IMR-90 (cell line): ENCODE data around the gene PTPRU. TPM values are rescaled to one million over a fixed set of nuclear protein-coding genes. Genes with fewer than 3 reads are reported as not detected.

Source experiments
- ATAC-seq: fragments of 200-7000 bp; cut with Tn5 transposase; 2 replicates; pipeline ENCODE4 v1.9.1; 2020; ENCODE audit warnings: low read depth, mild to moderate bottlenecking, moderate library complexity
- BruUV-seq: library from RNA; stranded (reverse); fragments of 400-500 nt; replicated peaks from 2 replicates; lab custom pipeline; 2021; lab: Mats Ljungman, UMichigan
- CTCF ChIA-PET: fragments of 300-600 bp; formaldehyde crosslinking; extraction: SDS; loops from one replicate; lab custom pipeline; 2021; ENCODE audit warnings: antibody characterized with exemption; lab: Yijun Ruan, JAX
- POLR2A ChIA-PET: fragments of 300-600 bp; sonication (Branson Sonifier 250); formaldehyde crosslinking; loops from one replicate; lab custom pipeline; 2022; ENCODE audit warnings: antibody characterized with exemption; ENCODE audit not compliant: unreplicated experiment; lab: Charles Lee
- DNase-seq: peaks from one replicate; pipeline ENCODE4 v3.0.0; 2013
- H2AFZ ChIP-seq: replicated peaks from 2 replicates; pipeline ENCODE3; 2013; ENCODE audit warnings: low read length, mild to moderate bottlenecking; ENCODE audit not compliant: poor library complexity
- H2AK5ac ChIP-seq: 2 replicates; pipeline ENCODE4 v1.6.1; 2013; ENCODE audit warnings: low read depth, low read length, inconsistent platforms
- H2AK9ac ChIP-seq: replicated peaks from 2 replicates; pipeline ENCODE3; 2013; ENCODE audit warnings: mild to moderate bottlenecking, low read depth, low read length, moderate library complexity; ENCODE audit not compliant: poor library complexity
- H2BK120ac ChIP-seq: 2 replicates; pipeline ENCODE4 v1.6.1; 2013; ENCODE audit warnings: low read depth, low read length, inconsistent platforms
- H2BK15ac ChIP-seq: 3 replicates; pipeline ENCODE4 v1.6.1; 2013; ENCODE audit warnings: low read depth, low read length, inconsistent platforms
- H2BK20ac ChIP-seq: 2 replicates; pipeline ENCODE4 v1.6.1; 2013; ENCODE audit warnings: low read depth, mild to moderate bottlenecking, inconsistent platforms, low read length, moderate library complexity
- H2BK5ac ChIP-seq: 2 replicates; pipeline ENCODE4 v1.6.1; 2013; ENCODE audit warnings: mild to moderate bottlenecking, low read depth, low read length, inconsistent platforms; ENCODE audit not compliant: poor library complexity, severe bottlenecking
- H3K14ac ChIP-seq: replicated peaks from 2 replicates; pipeline ENCODE4 v1.6.1; 2013; ENCODE audit warnings: low read depth, low read length, inconsistent platforms
- H3K18ac ChIP-seq: 2 replicates; pipeline ENCODE4 v1.6.1; 2013; ENCODE audit warnings: low read depth, low read length, control low read depth
- H3K23ac ChIP-seq: 2 replicates; pipeline ENCODE4 v1.6.1; 2013; ENCODE audit warnings: low read depth, low read length, inconsistent platforms
- H3K27ac ChIP-seq: 2 replicates; pipeline ENCODE4 v1.5.1; 2013; ENCODE audit warnings: mild to moderate bottlenecking, control low read depth, low read length; ENCODE audit not compliant: insufficient read depth
- H3K27me3 ChIP-seq: 2 replicates; pipeline ENCODE4 v1.6.1; 2013; ENCODE audit warnings: low read length; ENCODE audit not compliant: control insufficient read depth, insufficient read depth
- H3K36me3 ChIP-seq: 2 replicates; pipeline ENCODE4 v1.6.1; 2013; ENCODE audit warnings: low read length, mixed read lengths; ENCODE audit not compliant: control insufficient read depth, insufficient read depth
- H3K4ac ChIP-seq: 2 replicates; pipeline ENCODE4 v1.6.1; 2013; ENCODE audit warnings: low read depth, low read length, inconsistent platforms
- H3K4me1 ChIP-seq: 2 replicates; pipeline ENCODE4 v1.6.1; 2013; ENCODE audit warnings: low read length, mixed read lengths; ENCODE audit not compliant: control insufficient read depth, insufficient read depth
- H3K4me2 ChIP-seq: 2 replicates; pipeline ENCODE4 v1.6.1; 2013; ENCODE audit warnings: low read depth, mild to moderate bottlenecking, control low read depth, low read length, moderate library complexity
- H3K4me3 ChIP-seq: 2 replicates; pipeline ENCODE4 v1.5.1; 2013; ENCODE audit warnings: low read depth, mild to moderate bottlenecking, control low read depth, low read length, moderate library complexity; ENCODE audit not compliant: insufficient read depth
- H3K56ac ChIP-seq: 2 replicates; pipeline ENCODE4 v1.6.1; 2013; ENCODE audit warnings: low read length, inconsistent platforms; ENCODE audit not compliant: insufficient read depth; ENCODE audit errors: extremely low read depth
- H3K79me1 ChIP-seq, 2 experiments: 2 replicates each; pipeline ENCODE4 v1.6.1; 2013; ENCODE audit warnings: low read length in 2 of 2, inconsistent platforms in 1 of 2, low read depth in 1 of 2
- H3K9ac ChIP-seq: 2 replicates; pipeline ENCODE4 v1.6.1; 2013; ENCODE audit warnings: low read depth, low read length, control low read depth
- H3K9me1 ChIP-seq: 2 replicates; pipeline ENCODE4 v1.6.1; 2013; ENCODE audit warnings: low read length, inconsistent platforms; ENCODE audit not compliant: insufficient read depth
- H3K9me3 ChIP-seq: 2 replicates; pipeline ENCODE4 v1.6.1; 2013; ENCODE audit warnings: low read length; ENCODE audit not compliant: control insufficient read depth, insufficient read depth
- H4K20me1 ChIP-seq: 2 replicates; pipeline ENCODE4 v1.6.1; 2013; ENCODE audit warnings: low read length, inconsistent platforms; ENCODE audit not compliant: insufficient read depth
- H4K5ac ChIP-seq: 2 replicates; pipeline ENCODE4 v1.6.1; 2013; ENCODE audit warnings: mild to moderate bottlenecking, low read depth, low read length, control low read depth
- H4K8ac ChIP-seq, 2 experiments: 2 replicates each; pipeline ENCODE4 v1.6.1; 2013; ENCODE audit warnings: low read depth in 2 of 2, low read length in 2 of 2, control low read depth in 1 of 2, inconsistent platforms in 1 of 2
- H4K91ac ChIP-seq: 2 replicates; pipeline ENCODE4 v1.6.1; 2013; ENCODE audit warnings: low read depth, low read length, inconsistent platforms; ENCODE audit not compliant: insufficient read depth
- BHLHE40 ChIP-seq: fragments of 150-350 bp; IDR thresholded peaks from 2 replicates; pipeline ENCODE4 v1.6.1; 2016; ENCODE audit warnings: mild to moderate bottlenecking, low read depth, low read length
- CEBPB ChIP-seq: IDR thresholded peaks from 2 replicates; pipeline ENCODE4 v1.6.1; 2012; ENCODE audit warnings: low read depth, low read length, improper control_type of control experiment
- CHD1 ChIP-seq: IDR thresholded peaks from 2 replicates; pipeline ENCODE4 v1.6.1; 2012; ENCODE audit warnings: low read depth, low read length, improper control_type of control experiment
- MAFK ChIP-seq: IDR thresholded peaks from 2 replicates; pipeline ENCODE4 v1.6.1; 2012; ENCODE audit warnings: low read depth, low read length, improper control_type of control experiment
- MAZ ChIP-seq: IDR thresholded peaks from 2 replicates; pipeline ENCODE4 v1.6.1; 2012; ENCODE audit warnings: low read depth, mild to moderate bottlenecking, low read length, improper control_type of control experiment, moderate library complexity, borderline replicate concordance
- RAD21 ChIP-seq: IDR thresholded peaks from 2 replicates; pipeline ENCODE4 v1.6.1; 2012; ENCODE audit warnings: low read length, improper control_type of control experiment
- RCOR1 ChIP-seq: IDR thresholded peaks from 2 replicates; pipeline ENCODE4 v1.6.1; 2012; ENCODE audit warnings: mild to moderate bottlenecking, low read length, improper control_type of control experiment; ENCODE audit not compliant: insufficient replicate concordance
- RFX5 ChIP-seq: IDR thresholded peaks from 2 replicates; pipeline ENCODE4 v1.8.0; 2012; ENCODE audit warnings: low read depth, mild to moderate bottlenecking, low read length, moderate library complexity
- SMC3 ChIP-seq: fragments of 150-350 bp; IDR thresholded peaks from 2 replicates; pipeline ENCODE4 v1.6.1; 2016; ENCODE audit warnings: low read depth, mild to moderate bottlenecking, antibody characterized with exemption, low read length, moderate library complexity
- WGBS, 2 experiments: methylation state at CpG; one replicate each; pipeline versions ENCODE4 v1.1.5 to v1.1.7; 2013; ENCODE audit warnings: missing lambda C conversion rate in 2 of 2; ENCODE audit not compliant: insufficient read length in 1 of 2; ENCODE audit errors: extremely low coverage in 2 of 2; 5-methylcytosine and 5-hydroxymethylcytosine counted together
- dilution Hi-C: fragments of 300-500 bp; cut with HindIII; formaldehyde crosslinking; loops from one replicate; pipeline ENCODE4 v1.14.3; 2018; ENCODE audit warnings: low sequenced_read_pairs; ENCODE audit not compliant: unreplicated experiment
- in situ Hi-C: fragments of 300-500 bp; cut with MboI; formaldehyde crosslinking; loops from 3 replicates; pipeline ENCODE4 v1.14.3; 2019; ENCODE audit warnings: low sequenced_read_pairs, inconsistent platforms, mixed read lengths
- intact Hi-C: fragments of 100-400 bp; cut with micrococcal nuclease; formaldehyde crosslinking; loops from 2 replicates; pipeline ENCODE4 v1.10.0; 2022
- polyA plus RNA-seq, 3 experiments: library from polyadenylated mRNA; depleted of rRNA; stranded (reverse); fragments of >200 nt; gene quantifications; 2 replicates each; pipeline ENCODE4 v1.2.3, GENCODE V29; 2012; ENCODE audit warnings: low replicate concordance in 1 of 3
- total RNA-seq: library from RNA; depleted of rRNA; stranded (reverse); fragments of >200 nt; gene quantifications from 2 replicates; pipeline ENCODE4 v1.2.3, GENCODE V29; 2012

The PTPRU gene
- total and polyA plus RNA-seq, 2 of the 4 experiments (the other 2 are of a cell fraction), result 7.0 to 10.7 TPM

GRCh38 chr1:29338908-29339575 is 102.7 kb downstream of the PTPRU start:
- H3K9ac ChIP-seq, result no peak overlapping the region
- no peak overlapping the region for H4K91ac ChIP-seq
- no peak overlapping the region for H3K23ac ChIP-seq
- no peaks in the 10 kb centered on the region for H3K9me3 ChIP-seq
- WGBS, 2 experiments, result 60% methylated on average over 1 of the region's 3 CpGs; no CpG with 5 or more reads in 1 of the 2 experiments
- no peaks in the 10 kb centered on the region for H3K4me1 ChIP-seq
- H3K9me1 ChIP-seq, result no peaks in the 10 kb centered on the region
- no peaks in the 10 kb centered on the region for H4K20me1 ChIP-seq
- in situ Hi-C loops (no loop called here), intact Hi-C loops (no loop called here), dilution Hi-C loops (no loop called here)
- H3K4me3 ChIP-seq, result no peak overlapping the region
- H2AFZ ChIP-seq, result no peak overlapping the region
- H3K4ac ChIP-seq, result no peak overlapping the region
- ChIA-PET CTCF (no interaction called here), POLR2A (no interaction called here)
- ATAC-seq, result no peak
- BruUV-seq, result no TSS peak
- H2BK120ac ChIP-seq, result no peak overlapping the region
- no peak overlapping the region for H3K27ac ChIP-seq
- no peak overlapping the region for H3K4me2 ChIP-seq
- no peak overlapping the region for H3K14ac ChIP-seq
- no peaks in the 10 kb centered on the region for H3K79me1 ChIP-seq
- H4K5ac ChIP-seq, result no peak overlapping the region
- H2AK9ac ChIP-seq, result no peak overlapping the region
- no peak overlapping the region for H2AK5ac ChIP-seq
- DNase-seq, result no peak
- no peak overlapping the region for H3K18ac ChIP-seq
- peaks cover 30% of the 10 kb centered on the region for H3K27me3 ChIP-seq
- H2BK15ac ChIP-seq, result no peak overlapping the region
- no peaks in the 10 kb centered on the region for H3K36me3 ChIP-seq
- no peak for TF ChIP-seq SMC3
- TF ChIP-seq RFX5, result no peak
- TF ChIP-seq MAFK, result no peak
- no peak for TF ChIP-seq CEBPB
- TF ChIP-seq CHD1, result no peak
- no peak for TF ChIP-seq BHLHE40
- TF ChIP-seq MAZ, result no peak
- TF ChIP-seq RAD21, result no peak
- TF ChIP-seq RCOR1, result no peak
- no peak overlapping the region for H2BK5ac ChIP-seq
- H3K56ac ChIP-seq, result no peak overlapping the region
- H2BK20ac ChIP-seq, result no peak overlapping the region
- H4K8ac ChIP-seq, result no peak overlapping the region
